GM23338 (cell line): Measurements from ENCODE around the gene THEM5. TPM values are rescaled to one million over a fixed set of nuclear protein-coding genes. Genes with fewer than 3 reads are reported as not detected.

Source experiments
- ATAC-seq: fragments of 200-7000 bp; cut with Tn5 transposase; 3 replicates; pipeline ENCODE4 v1.9.1; 2020
- DNase-seq: peaks from one replicate; pipeline ENCODE4 v3.0.0-alpha.2; 2015; ENCODE audit warnings: low spot score
- H2AFZ ChIP-seq: fragments of 200-600 bp; sonication (generic); 2 replicates; pipeline ENCODE4 v1.8.0; 2016; ENCODE audit warnings: antibody characterized with exemption, mild to moderate bottlenecking, moderate library complexity
- H3F3A ChIP-seq: fragments of 200-600 bp; sonication (generic); replicated peaks from 2 replicates; pipeline ENCODE4 v1.8.0; 2017; ENCODE audit warnings: antibody characterized with exemption, mixed run types, low read depth
- H3K27ac ChIP-seq: fragments of 200-600 bp; sonication (generic); 2 replicates; pipeline ENCODE4 v1.6.1; 2016; ENCODE audit warnings: low read depth
- H3K27me3 ChIP-seq: fragments of 200-600 bp; sonication (generic); 2 replicates; pipeline ENCODE4 v1.8.0; 2016; ENCODE audit warnings: mild to moderate bottlenecking, mixed run types, moderate library complexity; ENCODE audit not compliant: insufficient read depth
- H3K36me3 ChIP-seq: fragments of 200-600 bp; sonication (generic); 2 replicates; pipeline ENCODE4 v1.8.0; 2016; ENCODE audit warnings: mild to moderate bottlenecking; ENCODE audit not compliant: insufficient read depth
- H3K4me1 ChIP-seq: fragments of 200-600 bp; sonication (generic); 2 replicates; pipeline ENCODE4 v1.8.0; 2016; ENCODE audit warnings: mild to moderate bottlenecking, moderate library complexity; ENCODE audit not compliant: insufficient read depth
- H3K4me2 ChIP-seq: fragments of 200-600 bp; sonication (generic); 2 replicates; pipeline ENCODE4 v1.7.1; 2017; ENCODE audit warnings: mixed run types
- H3K4me3 ChIP-seq: fragments of 200-600 bp; sonication (generic); 2 replicates; pipeline ENCODE4 v1.6.1; 2016; ENCODE audit warnings: mixed run types
- H3K79me2 ChIP-seq: fragments of 200-600 bp; sonication (generic); replicated peaks from 2 replicates; pipeline ENCODE4 v1.8.0; 2017; ENCODE audit warnings: mild to moderate bottlenecking; ENCODE audit not compliant: insufficient read depth
- H3K9me2 ChIP-seq: fragments of 200-600 bp; sonication (generic); 2 replicates; pipeline ENCODE4 v1.8.0; 2017; ENCODE audit not compliant: insufficient read depth
- H4K20me1 ChIP-seq: fragments of 200-600 bp; sonication (generic); replicated peaks from 2 replicates; pipeline ENCODE4 v1.8.0; 2017; ENCODE audit warnings: mild to moderate bottlenecking; ENCODE audit not compliant: insufficient read depth
- H3K27ac Mint-ChIP-seq: 2 replicates; pipeline ENCODE4 v1.8.0; 2020; ENCODE audit warnings: inconsistent platforms, mild to moderate bottlenecking, moderate library complexity, mixed read lengths
- H3K27me3 Mint-ChIP-seq: 3 replicates; pipeline ENCODE4 v1.8.0; 2022; ENCODE audit warnings: low read depth, mild to moderate bottlenecking, moderate library complexity, mixed read lengths, inconsistent platforms; ENCODE audit not compliant: insufficient read depth, poor library complexity
- H3K36me3 Mint-ChIP-seq: 3 replicates; pipeline ENCODE4 v1.8.0; 2021; ENCODE audit warnings: low read depth, mild to moderate bottlenecking, inconsistent platforms, moderate library complexity, mixed read lengths
- H3K4me1 Mint-ChIP-seq: 3 replicates; pipeline ENCODE4 v1.8.0; 2020; ENCODE audit warnings: mild to moderate bottlenecking, inconsistent platforms, mixed read lengths
- H3K4me3 Mint-ChIP-seq: 3 replicates; pipeline ENCODE4 v1.8.0; 2021; ENCODE audit warnings: moderate library complexity, mild to moderate bottlenecking, inconsistent platforms, mixed read lengths
- H3K9me3 Mint-ChIP-seq: 3 replicates; pipeline ENCODE4 v1.8.0; 2020; ENCODE audit warnings: moderate library complexity, mild to moderate bottlenecking, inconsistent platforms, mixed read lengths
- NANOG ChIP-seq: IDR thresholded peaks from 2 replicates; pipeline ENCODE4 v1.6.1; 2016; ENCODE audit warnings: antibody characterized with exemption, borderline replicate concordance
- POLR2AphosphoS5 ChIP-seq: IDR thresholded peaks from 2 replicates; pipeline ENCODE4 v1.6.1; 2016; ENCODE audit warnings: antibody characterized with exemption, low read depth
- STAT1 ChIP-seq: IDR thresholded peaks from one replicate; pipeline ENCODE4 v1.6.1; 2016; ENCODE audit warnings: antibody characterized with exemption; ENCODE audit not compliant: unreplicated experiment
- ZNF114 ChIP-seq: fragments of 250-450 bp; sonication (Bioruptor Pico); IDR thresholded peaks from 2 replicates; pipeline ENCODE4 v1.5.0; 2020; ENCODE audit warnings: mild to moderate bottlenecking, moderate library complexity
- polyA plus RNA-seq: library from polyadenylated mRNA; unstranded; fragments of >200 nt; fragmentation: Nextera tagmentation; extraction: Ambion mirVana; gene quantifications from 2 replicates; pipeline ENCODE4 v1.2.1, GENCODE V29; 2016
- total RNA-seq: library from RNA; depleted of rRNA; stranded (reverse); fragments of >200 nt; shearing (Covaris generic); gene quantifications from 2 replicates; pipeline ENCODE4 v1.2.3, GENCODE V29; 2014
- TF ChIP-seq, protein P1 (sequence below): fragments of 250-450 bp; sonication (Bioruptor Pico); IDR thresholded peaks from 2 replicates; pipeline ENCODE4 v1.5.0; 2020; ENCODE audit warnings: mild to moderate bottlenecking, moderate library complexity

THEM5 gene
- total and polyA plus RNA-seq, 2 experiments from 2014 or later: not detected

DNA sequence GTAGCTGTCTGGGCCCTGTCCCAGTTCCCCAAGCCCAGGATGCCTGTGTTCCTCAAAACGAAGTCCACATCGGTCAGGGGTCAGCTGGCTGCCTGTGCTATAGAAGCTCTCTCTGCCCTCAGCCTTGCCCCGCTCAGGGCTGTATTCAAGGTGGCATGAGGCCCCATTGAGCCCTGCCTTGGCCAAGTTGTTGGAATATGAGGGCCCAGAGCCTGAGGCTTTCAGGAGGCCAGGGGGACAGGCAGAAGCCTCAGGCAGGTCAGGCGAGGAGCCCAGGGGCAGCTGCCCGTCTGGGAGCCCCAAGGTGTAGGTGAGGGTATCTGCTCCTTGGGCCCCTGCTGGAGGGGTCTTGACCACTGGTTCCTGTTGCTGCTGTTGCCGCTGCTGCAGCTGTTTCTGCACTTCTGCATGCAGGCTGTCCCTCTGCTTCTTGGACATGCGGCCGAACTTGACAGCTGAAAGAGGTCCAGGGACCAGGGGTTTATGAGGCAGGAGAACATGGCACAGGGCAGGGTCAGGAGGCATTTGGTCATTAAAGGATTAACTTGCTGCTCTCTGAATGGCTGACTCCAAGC is 38.5 kb downstream of the THEM5 start (continued):
- TF ChIP-seq, protein P1, sequence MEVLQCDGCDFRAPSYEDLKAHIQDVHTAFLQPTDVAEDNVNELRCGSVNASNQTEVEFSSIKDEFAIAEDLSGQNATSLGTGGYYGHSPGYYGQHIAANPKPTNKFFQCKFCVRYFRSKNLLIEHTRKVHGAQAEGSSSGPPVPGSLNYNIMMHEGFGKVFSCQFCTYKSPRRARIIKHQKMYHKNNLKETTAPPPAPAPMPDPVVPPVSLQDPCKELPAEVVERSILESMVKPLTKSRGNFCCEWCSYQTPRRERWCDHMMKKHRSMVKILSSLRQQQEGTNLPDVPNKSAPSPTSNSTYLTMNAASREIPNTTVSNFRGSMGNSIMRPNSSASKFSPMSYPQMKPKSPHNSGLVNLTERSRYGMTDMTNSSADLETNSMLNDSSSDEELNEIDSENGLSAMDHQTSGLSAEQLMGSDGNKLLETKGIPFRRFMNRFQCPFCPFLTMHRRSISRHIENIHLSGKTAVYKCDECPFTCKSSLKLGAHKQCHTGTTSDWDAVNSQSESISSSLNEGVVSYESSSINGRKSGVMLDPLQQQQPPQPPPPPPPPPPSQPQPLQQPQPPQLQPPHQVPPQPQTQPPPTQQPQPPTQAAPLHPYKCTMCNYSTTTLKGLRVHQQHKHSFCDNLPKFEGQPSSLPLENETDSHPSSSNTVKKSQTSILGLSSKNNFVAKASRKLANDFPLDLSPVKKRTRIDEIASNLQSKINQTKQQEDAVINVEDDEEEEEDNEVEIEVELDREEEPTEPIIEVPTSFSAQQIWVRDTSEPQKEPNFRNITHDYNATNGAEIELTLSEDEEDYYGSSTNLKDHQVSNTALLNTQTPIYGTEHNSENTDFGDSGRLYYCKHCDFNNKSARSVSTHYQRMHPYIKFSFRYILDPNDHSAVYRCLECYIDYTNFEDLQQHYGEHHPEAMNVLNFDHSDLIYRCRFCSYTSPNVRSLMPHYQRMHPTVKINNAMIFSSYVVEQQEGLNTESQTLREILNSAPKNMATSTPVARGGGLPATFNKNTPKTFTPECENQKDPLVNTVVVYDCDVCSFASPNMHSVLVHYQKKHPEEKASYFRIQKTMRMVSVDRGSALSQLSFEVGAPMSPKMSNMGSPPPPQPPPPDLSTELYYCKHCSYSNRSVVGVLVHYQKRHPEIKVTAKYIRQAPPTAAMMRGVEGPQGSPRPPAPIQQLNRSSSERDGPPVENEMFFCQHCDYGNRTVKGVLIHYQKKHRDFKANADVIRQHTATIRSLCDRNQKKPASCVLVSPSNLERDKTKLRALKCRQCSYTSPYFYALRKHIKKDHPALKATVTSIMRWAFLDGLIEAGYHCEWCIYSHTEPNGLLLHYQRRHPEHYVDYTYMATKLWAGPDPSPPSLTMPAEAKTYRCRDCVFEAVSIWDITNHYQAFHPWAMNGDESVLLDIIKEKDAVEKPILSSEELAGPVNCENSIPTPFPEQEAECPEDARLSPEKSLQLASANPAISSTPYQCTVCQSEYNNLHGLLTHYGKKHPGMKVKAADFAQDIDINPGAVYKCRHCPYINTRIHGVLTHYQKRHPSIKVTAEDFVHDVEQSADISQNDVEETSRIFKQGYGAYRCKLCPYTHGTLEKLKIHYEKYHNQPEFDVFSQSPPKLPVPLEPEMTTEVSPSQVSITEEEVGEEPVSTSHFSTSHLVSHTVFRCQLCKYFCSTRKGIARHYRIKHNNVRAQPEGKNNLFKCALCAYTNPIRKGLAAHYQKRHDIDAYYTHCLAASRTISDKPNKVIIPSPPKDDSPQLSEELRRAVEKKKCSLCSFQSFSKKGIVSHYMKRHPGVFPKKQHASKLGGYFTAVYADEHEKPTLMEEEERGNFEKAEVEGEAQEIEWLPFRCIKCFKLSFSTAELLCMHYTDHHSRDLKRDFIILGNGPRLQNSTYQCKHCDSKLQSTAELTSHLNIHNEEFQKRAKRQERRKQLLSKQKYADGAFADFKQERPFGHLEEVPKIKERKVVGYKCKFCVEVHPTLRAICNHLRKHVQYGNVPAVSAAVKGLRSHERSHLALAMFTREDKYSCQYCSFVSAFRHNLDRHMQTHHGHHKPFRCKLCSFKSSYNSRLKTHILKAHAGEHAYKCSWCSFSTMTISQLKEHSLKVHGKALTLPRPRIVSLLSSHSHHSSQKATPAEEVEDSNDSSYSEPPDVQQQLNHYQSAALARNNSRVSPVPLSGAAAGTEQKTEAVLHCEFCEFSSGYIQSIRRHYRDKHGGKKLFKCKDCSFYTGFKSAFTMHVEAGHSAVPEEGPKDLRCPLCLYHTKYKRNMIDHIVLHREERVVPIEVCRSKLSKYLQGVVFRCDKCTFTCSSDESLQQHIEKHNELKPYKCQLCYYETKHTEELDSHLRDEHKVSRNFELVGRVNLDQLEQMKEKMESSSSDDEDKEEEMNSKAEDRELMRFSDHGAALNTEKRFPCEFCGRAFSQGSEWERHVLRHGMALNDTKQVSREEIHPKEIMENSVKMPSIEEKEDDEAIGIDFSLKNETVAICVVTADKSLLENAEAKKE (CRISPR knock-in tag): no peak
- no peak for TF ChIP-seq STAT1

DNA sequence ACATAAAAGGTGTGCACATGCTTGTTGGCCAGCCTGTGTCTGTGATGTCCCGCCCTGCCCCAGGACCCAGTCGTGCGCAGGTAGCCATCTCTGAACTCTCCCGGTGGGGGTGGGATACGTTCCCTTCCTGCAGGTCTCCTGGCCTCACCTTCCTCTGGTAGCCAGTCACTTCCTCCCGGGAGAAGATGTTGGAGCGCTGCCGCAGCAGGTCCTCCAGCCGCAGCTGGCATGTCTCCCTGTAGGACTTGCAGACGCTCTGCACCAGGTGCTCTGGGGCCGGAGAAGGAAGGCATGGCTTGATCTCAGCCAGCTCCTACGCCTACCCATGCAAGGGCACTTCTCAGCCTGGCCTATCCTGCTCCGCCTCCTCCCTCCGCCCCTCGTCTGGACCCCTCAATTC is 39.1 kb downstream of the THEM5 start:
- Mint-ChIP-seq H3K27me3 (peaks cover 15% of the 10 kb centered on the region), H3K36me3 (no peaks in the 10 kb centered on the region), H3K4me3 (no peak overlapping the region), H3K27ac (no peak overlapping the region), H3K4me1 (peaks cover 15% of the 10 kb centered on the region), H3K9me3 (no peaks in the 10 kb centered on the region)
- H3K27me3 ChIP-seq: no peaks in the 10 kb centered on the region
- TF ChIP-seq NANOG (no peak), POLR2AphosphoS5 (no peak), ZNF114 (CRISPR knock-in tag) (no peak)
- peaks cover 7% of the 10 kb centered on the region for H3K4me1 ChIP-seq
- H3K79me2 ChIP-seq: no peaks in the 10 kb centered on the region
- H3K27ac ChIP-seq: no peak overlapping the region
- ATAC-seq (no peak; the same call in 2 of the 3 replicates), DNase-seq (no peak)
- no peaks in the 10 kb centered on the region for H3F3A ChIP-seq
- H4K20me1 ChIP-seq: no peaks in the 10 kb centered on the region
- no peaks in the 10 kb centered on the region for H3K9me2 ChIP-seq
- H2AFZ ChIP-seq: no peak overlapping the region
- H3K4me3 ChIP-seq: no peak overlapping the region
- no peaks in the 10 kb centered on the region for H3K36me3 ChIP-seq
- H3K4me2 ChIP-seq: no peak overlapping the region
